Retinal pigment epithelial cell (primary cell): ENCODE data around the gene NUB1.

Source experiments
- DNase-seq: peaks from one replicate; pipeline ENCODE4 v3.0.0-alpha.2; 2010; ENCODE audit warnings: low read depth
- H3K4me3 ChIP-seq: 2 replicates; pipeline ENCODE4 v1.5.1; 2011; ENCODE audit warnings: mild to moderate bottlenecking, low read length, control low read depth, moderate library complexity
- TF ChIP-seq, protein P1 (sequence below): conservative IDR thresholded peaks from 2 replicates; pipeline ENCODE4 v1.5.1; 2011; ENCODE audit warnings: low read depth, low read length, control low read depth, inconsistent platforms

NUB1 gene

DNA sequence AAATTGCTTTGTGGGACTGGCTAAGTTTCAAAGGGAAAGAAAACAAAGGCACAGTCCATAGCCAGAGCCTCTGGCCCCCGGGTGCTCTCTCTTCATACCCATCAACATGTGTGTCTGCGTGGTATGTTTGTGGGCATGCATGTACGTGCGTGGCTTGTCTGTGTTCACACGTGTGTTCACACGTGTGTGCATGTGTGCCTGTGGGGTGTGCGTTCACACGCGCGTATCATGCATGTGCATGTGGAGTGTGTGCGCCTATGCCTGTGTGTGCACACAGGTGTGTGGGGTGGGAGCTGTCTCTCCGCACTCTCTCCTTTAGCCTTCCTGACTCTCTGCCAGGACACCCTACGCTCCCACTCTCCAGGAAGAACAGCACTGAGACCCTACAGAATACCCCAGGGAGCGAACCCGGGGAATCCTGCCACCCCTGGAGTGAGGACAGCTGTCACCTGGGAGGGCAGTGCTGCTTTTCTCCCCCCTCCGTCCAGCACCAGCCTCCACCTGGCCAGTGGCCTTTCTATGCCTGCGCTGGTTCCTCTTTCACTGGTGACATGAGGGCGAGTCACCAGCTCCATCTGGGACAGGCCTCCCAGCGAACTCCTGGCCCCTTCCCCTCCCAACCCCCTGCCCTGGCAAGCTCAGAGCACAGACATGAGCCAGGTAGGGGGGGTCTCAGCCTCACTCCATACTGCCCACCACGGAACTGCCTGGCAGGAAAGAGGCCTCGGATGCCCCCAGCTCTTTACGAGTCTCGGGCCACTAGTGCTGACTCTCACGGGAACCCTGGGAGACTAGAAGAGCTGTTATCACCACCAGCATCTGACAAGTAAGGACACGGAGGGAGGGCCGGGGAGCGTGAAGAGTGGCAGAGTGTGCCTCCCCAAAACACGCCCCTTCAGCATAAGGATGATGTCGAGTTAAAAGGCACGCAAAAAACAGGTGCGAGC is 51.7 kb downstream of the NUB1 start:
- no peak for DNase-seq
- TF ChIP-seq, protein P1, sequence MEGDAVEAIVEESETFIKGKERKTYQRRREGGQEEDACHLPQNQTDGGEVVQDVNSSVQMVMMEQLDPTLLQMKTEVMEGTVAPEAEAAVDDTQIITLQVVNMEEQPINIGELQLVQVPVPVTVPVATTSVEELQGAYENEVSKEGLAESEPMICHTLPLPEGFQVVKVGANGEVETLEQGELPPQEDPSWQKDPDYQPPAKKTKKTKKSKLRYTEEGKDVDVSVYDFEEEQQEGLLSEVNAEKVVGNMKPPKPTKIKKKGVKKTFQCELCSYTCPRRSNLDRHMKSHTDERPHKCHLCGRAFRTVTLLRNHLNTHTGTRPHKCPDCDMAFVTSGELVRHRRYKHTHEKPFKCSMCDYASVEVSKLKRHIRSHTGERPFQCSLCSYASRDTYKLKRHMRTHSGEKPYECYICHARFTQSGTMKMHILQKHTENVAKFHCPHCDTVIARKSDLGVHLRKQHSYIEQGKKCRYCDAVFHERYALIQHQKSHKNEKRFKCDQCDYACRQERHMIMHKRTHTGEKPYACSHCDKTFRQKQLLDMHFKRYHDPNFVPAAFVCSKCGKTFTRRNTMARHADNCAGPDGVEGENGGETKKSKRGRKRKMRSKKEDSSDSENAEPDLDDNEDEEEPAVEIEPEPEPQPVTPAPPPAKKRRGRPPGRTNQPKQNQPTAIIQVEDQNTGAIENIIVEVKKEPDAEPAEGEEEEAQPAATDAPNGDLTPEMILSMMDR = no peak

DNA sequence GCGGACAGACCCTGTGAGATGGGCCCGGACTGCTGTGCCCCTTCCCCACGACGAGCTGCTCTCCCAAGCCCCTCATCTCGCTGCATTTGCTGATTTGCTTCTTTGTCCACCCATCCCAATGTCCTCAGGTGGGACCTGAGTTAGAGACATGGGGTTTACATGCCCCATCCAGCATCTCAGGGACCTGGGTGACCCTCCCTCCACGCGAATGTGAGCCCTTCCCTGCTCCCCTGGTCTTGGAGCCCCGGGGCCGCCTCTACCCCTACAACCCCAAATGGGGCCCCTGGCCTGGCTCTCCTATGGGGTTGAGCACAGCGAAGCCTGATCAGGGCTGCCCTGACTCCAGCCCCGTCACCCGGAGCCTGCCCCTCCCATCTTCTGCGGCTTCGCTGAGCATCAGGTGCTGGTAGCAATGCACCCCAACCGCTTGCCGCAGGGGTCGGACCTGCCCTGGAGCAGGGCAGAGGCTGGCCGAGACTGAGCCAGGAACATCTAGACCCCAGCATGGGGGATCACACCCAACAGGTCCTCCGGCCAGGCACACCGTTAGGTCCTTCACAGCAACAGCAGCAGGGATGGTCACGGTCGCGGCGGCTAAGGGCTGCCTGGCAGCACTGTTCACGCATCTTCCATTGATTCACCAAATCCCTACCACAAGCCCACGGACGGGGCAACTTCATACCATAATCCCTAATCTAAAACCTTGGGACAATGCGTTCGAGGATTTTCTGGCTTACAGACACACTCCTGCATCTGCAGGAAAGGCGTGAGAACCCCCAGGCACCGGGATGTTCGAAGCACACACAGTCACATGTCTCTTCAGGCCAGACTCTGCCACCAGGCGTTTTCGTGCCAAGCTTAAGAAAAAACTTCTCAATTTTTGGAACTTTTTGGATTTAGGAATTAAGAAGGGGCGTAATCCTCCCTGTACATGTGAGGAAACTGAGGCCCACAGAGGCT is 52.7 kb downstream of the NUB1 start:
- TF ChIP-seq, protein P1 = no peak
- no peak overlapping the region for H3K4me3 ChIP-seq
- no peak for DNase-seq

More for the DNA sequence above, 51.7 kb downstream of the NUB1 start:
- H3K4me3 ChIP-seq = no peak overlapping the region

DNA sequence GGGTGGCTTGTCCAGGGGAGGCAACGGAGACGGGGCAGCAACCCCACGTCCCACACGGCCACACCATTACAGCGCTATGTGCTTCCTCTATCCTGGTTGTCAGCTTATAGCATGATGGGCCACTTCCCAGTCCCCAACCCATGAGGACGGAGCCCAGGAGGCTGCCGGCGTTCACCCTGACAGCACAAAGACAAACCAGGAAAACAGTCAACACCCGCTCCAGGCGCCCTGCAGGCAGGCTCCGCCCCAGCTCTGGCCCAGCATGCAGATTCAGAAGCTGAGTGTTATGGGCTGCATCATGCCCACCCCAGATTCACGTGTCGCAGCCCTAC is 53.4 kb downstream of the NUB1 start:
- no peak for DNase-seq
- TF ChIP-seq, protein P1 = no peak

DNA sequence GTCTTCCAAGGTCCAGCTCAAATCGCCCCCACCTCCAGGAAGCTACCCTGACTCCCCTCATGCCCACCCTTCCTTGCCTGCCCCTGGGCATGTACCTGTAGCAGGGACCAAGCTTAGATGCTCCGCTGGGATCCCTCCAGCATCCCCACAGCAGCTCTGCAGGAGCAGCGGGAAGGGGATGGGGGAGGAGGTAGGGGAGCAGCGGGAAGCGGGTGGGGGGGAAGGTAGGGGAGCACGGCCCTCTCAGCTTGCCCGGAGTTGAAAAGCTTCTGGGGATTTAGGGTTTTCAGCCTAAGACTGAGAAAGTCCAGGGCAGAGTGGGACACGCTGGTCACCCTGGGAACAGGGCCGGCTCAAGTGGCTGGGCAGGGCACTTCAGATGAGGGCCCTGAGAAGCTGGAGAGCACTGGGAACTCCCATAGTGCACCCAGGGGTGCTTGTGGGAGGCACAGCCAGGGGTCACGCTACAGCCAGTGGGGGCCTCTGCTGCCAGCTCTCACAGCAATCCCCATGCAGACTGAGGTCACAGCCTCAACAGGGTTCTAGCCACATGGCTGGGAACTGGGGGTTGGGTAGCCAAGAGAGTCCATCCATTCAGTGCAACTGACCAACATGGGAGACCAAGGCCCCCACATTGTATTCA is 54.8 kb downstream of the NUB1 start:
- TF ChIP-seq, protein P1 = no peak
- no peak overlapping the region for H3K4me3 ChIP-seq
- DNase-seq = no peak

More for the DNA sequence above, 53.4 kb downstream of the NUB1 start:
- no peak overlapping the region for H3K4me3 ChIP-seq

DNA sequence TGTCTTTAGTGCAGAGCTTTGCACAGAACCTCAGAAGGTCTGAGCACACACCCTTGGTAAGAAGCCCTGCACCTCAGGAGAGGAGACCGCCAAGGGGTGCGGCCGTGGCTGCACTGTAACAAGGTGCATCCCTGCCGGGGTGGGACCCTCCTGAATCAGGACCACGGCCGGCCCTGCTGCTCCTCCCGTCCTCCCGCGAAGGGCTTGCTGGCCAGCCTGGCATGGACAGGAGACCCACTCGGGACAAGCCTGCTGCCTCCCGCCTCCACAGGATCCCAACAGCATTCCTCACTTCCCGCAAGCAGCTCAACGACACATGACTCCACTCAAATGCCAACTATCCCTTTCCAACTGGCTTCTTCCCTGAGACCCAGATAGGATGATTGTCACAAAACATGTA is 55.4 kb downstream of the NUB1 start:
- TF ChIP-seq, protein P1 = no peak
- H3K4me3 ChIP-seq = no peak overlapping the region
- DNase-seq = no peak

DNA sequence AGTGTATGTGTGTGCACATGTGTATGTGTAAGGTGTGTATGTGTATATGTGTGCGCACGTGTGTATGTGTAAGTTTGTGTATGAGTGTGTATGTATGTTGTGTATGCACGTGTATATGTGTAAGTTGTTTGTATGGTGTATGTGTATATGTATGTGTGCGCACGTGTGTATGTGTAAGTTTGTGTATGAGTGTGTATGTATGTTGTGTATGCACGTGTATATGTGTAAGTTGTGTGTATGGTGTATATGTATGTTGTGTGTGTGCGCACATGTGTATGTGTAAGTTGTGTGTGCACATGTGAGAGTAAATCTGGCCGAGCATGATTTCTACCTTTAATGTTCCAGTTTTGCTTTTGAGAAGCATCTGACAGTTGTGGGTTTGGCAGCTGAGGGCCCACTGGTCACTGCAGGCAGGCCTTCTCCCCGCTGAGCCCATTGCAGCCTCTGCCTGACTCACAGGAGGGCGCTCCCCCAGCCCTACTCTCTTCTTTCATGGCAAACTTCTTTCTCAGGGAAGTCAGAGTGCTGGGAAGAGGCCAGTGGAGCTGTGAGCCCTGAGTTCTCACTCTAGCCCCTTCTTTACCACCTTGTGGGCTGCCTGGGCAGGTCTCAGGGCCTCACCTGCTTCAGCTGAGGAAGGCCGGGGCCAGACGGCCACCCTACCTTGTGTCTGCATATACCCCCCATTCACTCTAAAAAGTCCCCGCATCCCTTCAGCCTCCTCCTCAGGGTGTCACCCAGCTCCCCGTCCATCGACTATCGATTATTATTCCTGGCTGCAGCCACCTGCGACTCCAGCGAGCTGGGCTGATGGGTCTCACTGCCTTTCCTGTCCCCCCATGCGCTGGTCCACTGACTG is 57.1 kb downstream of the NUB1 start:
- TF ChIP-seq, protein P1 = peak; percentile 3
- no peak overlapping the region for H3K4me3 ChIP-seq
- DNase-seq = no peak
